B cell (primary cell): Measurements from ENCODE around the gene IFIT2. TPM values are rescaled to one million over a fixed set of nuclear protein-coding genes. Genes with fewer than 3 reads are reported as not detected.

ENCODE experiments used
- ATAC-seq: fragments of 200-7000 bp; cut with Tn5 transposase; one replicate; pipeline ENCODE4 v1.10.0; 2021; ENCODE audit warnings: low read depth, mild to moderate bottlenecking, moderate number of reproducible peaks, moderate library complexity
- CTCF ChIA-PET: fragments of 350-600 bp; sonication (Branson Sonifier 250); formaldehyde crosslinking; loops from one replicate; lab custom pipeline; 2021; ENCODE audit warnings: antibody characterized with exemption, inconsistent platforms; lab: Charles Lee
- POLR2A ChIA-PET: fragments of 350-600 bp; sonication (Branson Sonifier 250); formaldehyde crosslinking; loops from one replicate; lab custom pipeline; 2021; ENCODE audit warnings: antibody characterized with exemption; lab: Charles Lee
- DNase-seq: peaks from one replicate; pipeline ENCODE4 v3.0.0; 2013
- H2AFZ ChIP-seq: 2 replicates; pipeline ENCODE4 v1.6.1; 2012; ENCODE audit warnings: mild to moderate bottlenecking, low read depth, low read length; ENCODE audit not compliant: insufficient read depth, poor library complexity, severe bottlenecking
- H3K27ac ChIP-seq, 2 donors: 1 replicate in 1 of 2; 2 replicates in 1 of 2; pipeline ENCODE4 v1.5.1; 2012 to 2013; ENCODE audit warnings: low read length in 2 of 2, mild to moderate bottlenecking in 2 of 2, moderate library complexity in 1 of 2
- H3K27me3 ChIP-seq, 4 experiments: fragments of 200-600 bp in 1 of 4; sonication (generic) in 1 of 4; replicated peaks in 1 of 4; 1 replicate in 2 of 4; 2 replicates in 2 of 4; pipeline versions ENCODE4 v1.6.1 to v1.7.0; 2013 to 2016; ENCODE audit warnings: low read length in 3 of 4, mild to moderate bottlenecking in 2 of 4, mixed read lengths in 1 of 4, moderate library complexity in 1 of 4; ENCODE audit not compliant: insufficient read depth in 4 of 4, control insufficient read depth in 3 of 4; ENCODE audit errors: control extremely low read depth in 1 of 4
- H3K36me3 ChIP-seq, 2 experiments: replicated peaks in 1 of 2; 1 replicate in 1 of 2; 2 replicates in 1 of 2; pipeline versions ENCODE4 v1.6.1 to v1.7.1; 2013; ENCODE audit warnings: low read length in 1 of 2; ENCODE audit not compliant: insufficient read depth in 2 of 2, control insufficient read depth in 1 of 2; ENCODE audit errors: control extremely low read depth in 1 of 2, extremely low read depth in 1 of 2
- H3K4me1 ChIP-seq, 2 donors: fragments of 200-600 bp in 1 of 2; sonication (generic) in 1 of 2; 1 replicate in 1 of 2; 2 replicates in 1 of 2; pipeline versions ENCODE4 v1.5.1 to v1.6.1; 2013 to 2017; ENCODE audit warnings: low read length in 2 of 2; ENCODE audit not compliant: control insufficient read depth in 2 of 2, insufficient read depth in 2 of 2
- H3K4me2 ChIP-seq: replicated peaks from 2 replicates; pipeline ENCODE3; 2012; ENCODE audit warnings: mild to moderate bottlenecking, low read depth, low read length; ENCODE audit not compliant: poor library complexity, severe bottlenecking
- H3K4me3 ChIP-seq, 5 experiments: fragments of 200-600 bp in 1 of 5; sonication (generic) in 1 of 5; 1 replicate in 3 of 5; 2 replicates in 2 of 5; pipeline versions ENCODE4 v1.5.1 to v1.7.0; 2011 to 2016; ENCODE audit warnings: low read length in 4 of 5, mild to moderate bottlenecking in 4 of 5, low read depth in 2 of 5, control low read depth in 1 of 5, moderate library complexity in 1 of 5; ENCODE audit not compliant: insufficient read depth in 1 of 5; ENCODE audit errors: control extremely low read depth in 1 of 5, extremely low read depth in 1 of 5
- H3K79me2 ChIP-seq: fragments of 200-600 bp; sonication (generic); one replicate; pipeline ENCODE4 v1.6.0; 2016; ENCODE audit warnings: low read length; ENCODE audit not compliant: control insufficient read depth, insufficient read depth
- H3K9ac ChIP-seq: fragments of 200-600 bp; sonication (generic); 2 replicates; pipeline ENCODE4 v1.6.1; 2017; ENCODE audit warnings: mild to moderate bottlenecking, low read length, moderate library complexity
- H3K9me3 ChIP-seq, 3 donors: one replicate each; pipeline versions ENCODE4 v1.6.1 to v1.7.1; 2013; ENCODE audit warnings: low read length in 2 of 3; ENCODE audit not compliant: control insufficient read depth in 2 of 3, insufficient read depth in 1 of 3; ENCODE audit errors: control extremely low read depth in 1 of 3
- H4K20me1 ChIP-seq: 2 replicates; pipeline ENCODE4 v1.6.0; 2012; ENCODE audit warnings: mild to moderate bottlenecking, low read length; ENCODE audit not compliant: insufficient read depth, control insufficient read depth, poor library complexity, severe bottlenecking
- H3K27ac Mint-ChIP-seq: one replicate; pipeline ENCODE4 v1.8.0; 2021; ENCODE audit warnings: mixed read lengths
- H3K27me3 Mint-ChIP-seq: one replicate; pipeline ENCODE4 v1.8.0; 2021; ENCODE audit warnings: mixed read lengths
- H3K4me1 Mint-ChIP-seq: one replicate; pipeline ENCODE4 v1.8.0; 2021; ENCODE audit warnings: mixed read lengths
- H3K4me3 Mint-ChIP-seq: one replicate; pipeline ENCODE4 v1.8.0; 2021; ENCODE audit warnings: mixed read lengths
- H3K9me3 Mint-ChIP-seq: one replicate; pipeline ENCODE4 v1.8.0; 2022; ENCODE audit warnings: mixed read lengths; ENCODE audit not compliant: insufficient read depth
- CTCF ChIP-seq: fragments of 200-600 bp; IDR thresholded peaks from one replicate; pipeline ENCODE4 v1.8.0; 2022; ENCODE audit warnings: antibody characterized with exemption, mild to moderate bottlenecking
- EZH2 ChIP-seq: IDR thresholded peaks from 2 replicates; pipeline ENCODE4 v1.6.1; 2012; ENCODE audit warnings: borderline replicate concordance, low read depth, mild to moderate bottlenecking, moderate library complexity, low read length; ENCODE audit not compliant: insufficient read depth, poor library complexity, severe bottlenecking
- WGBS: methylation state at CpG from one replicate; pipeline ENCODE4 v1.1.5; 2013; ENCODE audit warnings: missing lambda C conversion rate; ENCODE audit not compliant: insufficient coverage; 5-methylcytosine and 5-hydroxymethylcytosine counted together
- intact Hi-C: fragments of 100-400 bp; cut with micrococcal nuclease; formaldehyde crosslinking; loops from one replicate; pipeline ENCODE4 v1.10.0; 2022
- polyA plus RNA-seq: library from polyadenylated mRNA; depleted of rRNA; stranded (reverse); fragments of >200 nt; gene quantifications from 2 replicates; pipeline ENCODE4 v1.2.3, GENCODE V29; 2012
- total RNA-seq, 2 donors: library from RNA; stranded (reverse); fragments of 120-200 nt in 1 of 2; gene quantifications; 1 replicate in 1 of 2; 2 replicates in 1 of 2; pipeline versions ENCODE4 v1.2.3 to v1.2.4, GENCODE V29; 2013 to 2022

IFIT2 gene
- total and polyA plus RNA-seq, 2 donors (not counting 1 experiment from before 2014, with no cell fraction given) = 3.6 to 12.4 TPM

- WGBS = 75% methylated on average over 1 of the region's 1 CpG
- Histone ChIP-seq H3K9me3 (peaks cover 0 to 13% (median 0%) of the 10 kb centered on the region in 3 donors), H2AFZ (no peak overlapping the region), H3K27me3 (peaks cover 0 to 4% (median 0%) of the 10 kb centered on the region in 4 experiments), H4K20me1 (no peaks in the 10 kb centered on the region), H3K4me1 (no peaks in the 10 kb centered on the region), H3K79me2 (no peaks in the 10 kb centered on the region), H3K4me2 (no peak overlapping the region), H3K9ac (no peak overlapping the region), H3K27ac (no peak overlapping the region), H3K36me3 (no peaks in the 10 kb centered on the region), H3K4me3 (no peak overlapping the region)
- H3K27ac Mint-ChIP-seq = no peak overlapping the region
- DNase-seq (no peak), ATAC-seq (no peak)
- no peaks in the 10 kb centered on the region for H3K4me1 Mint-ChIP-seq
- H3K9me3 Mint-ChIP-seq = no peaks in the 10 kb centered on the region
- H3K4me3 Mint-ChIP-seq = no peak overlapping the region
- no peak for TF ChIP-seq EZH2
- no peak for TF ChIP-seq CTCF
- POLR2A ChIA-PET = no interaction called here
- peaks cover 3% of the 10 kb centered on the region for H3K27me3 Mint-ChIP-seq
- intact Hi-C loops = no loop called here
- CTCF ChIA-PET = no interaction called here
Observed at GRCh38 chr10:89266721-89267453, 35.0 kb upstream of the IFIT2 start.

GRCh38 chr10:89269433-89270152, 32.3 kb upstream of the IFIT2 start:
- H3K27ac ChIP-seq = no peak overlapping the region
- intact Hi-C loops = no loop called here
- Mint-ChIP-seq H3K27me3 (peaks cover 3% of the 10 kb centered on the region), H3K9me3 (no peaks in the 10 kb centered on the region), H3K27ac (no peak overlapping the region), H3K4me3 (no peak overlapping the region), H3K4me1 (no peaks in the 10 kb centered on the region)
- no CpG with 5 or more reads among the region's 3 CpGs for WGBS
- no peaks in the 10 kb centered on the region for H4K20me1 ChIP-seq
- TF ChIP-seq CTCF (no peak), EZH2 (no peak)
- ChIA-PET CTCF (interaction anchor here (0.9 kb wide), 1 partner anchor 293 kb away, joined by 3 read pairs; no protein-coding TSS in a partner anchor), POLR2A (no interaction called here)
- ATAC-seq = no peak
- peaks cover 0 to 3% (median 0%) of the 10 kb centered on the region in 3 donors for H3K9me3 ChIP-seq
- H3K9ac ChIP-seq = no peak overlapping the region
- peaks cover 0 to 4% (median 0%) of the 10 kb centered on the region in 4 experiments for H3K27me3 ChIP-seq
- no peak overlapping the region for H3K4me3 ChIP-seq
- no peaks in the 10 kb centered on the region for H3K79me2 ChIP-seq
- H2AFZ ChIP-seq = no peak overlapping the region
- H3K4me1 ChIP-seq = no peaks in the 10 kb centered on the region
- DNase-seq = no peak
- no peaks in the 10 kb centered on the region for H3K36me3 ChIP-seq
- no peak overlapping the region for H3K4me2 ChIP-seq
